Osteocyte (in vitro differentiated cells): ENCODE data around the gene CFAP298. TPM values are rescaled to one million over a fixed set of nuclear protein-coding genes. Genes with fewer than 3 reads are reported as not detected.
A peak's percentile ranks its signal among the peaks of the same experiment; 100 is the strongest.
"Not testable (repeated sequence)": the region's sequence is repeated elsewhere in the genome, so short reads cannot be mapped to it uniquely, and the experiment has no call there.

Experiments
- DNase-seq: peaks from one replicate; pipeline ENCODE4 v3.0.0; 2021; ENCODE audit warnings: mixed read lengths; ENCODE audit not compliant: unreplicated experiment; ENCODE audit errors: extremely low spot score
- H3K27ac Mint-ChIP-seq: one replicate; pipeline ENCODE4 v1.8.0; 2021; ENCODE audit warnings: mild to moderate bottlenecking, mixed read lengths; ENCODE audit not compliant: unreplicated experiment
- H3K27me3 Mint-ChIP-seq: one replicate; pipeline ENCODE4 v1.8.0; 2021; ENCODE audit warnings: mixed read lengths; ENCODE audit not compliant: unreplicated experiment
- H3K36me3 Mint-ChIP-seq: one replicate; pipeline ENCODE4 v1.8.0; 2021; ENCODE audit warnings: mixed read lengths; ENCODE audit not compliant: unreplicated experiment
- H3K4me1 Mint-ChIP-seq: one replicate; pipeline ENCODE4 v1.8.0; 2021; ENCODE audit warnings: mixed read lengths; ENCODE audit not compliant: unreplicated experiment
- H3K4me3 Mint-ChIP-seq: one replicate; pipeline ENCODE4 v1.8.0; 2021; ENCODE audit warnings: mild to moderate bottlenecking, moderate library complexity, mixed read lengths; ENCODE audit not compliant: unreplicated experiment
- H3K9me3 Mint-ChIP-seq: one replicate; pipeline ENCODE4 v1.8.0; 2021; ENCODE audit warnings: mixed read lengths; ENCODE audit not compliant: unreplicated experiment
- total RNA-seq: library from RNA; stranded (reverse); gene quantifications from 2 replicates; pipeline ENCODE4 v1.2.1, GENCODE V29; 2021
- TF ChIP-seq, protein P1 (sequence below): fragments of 200-600 bp; sonication (generic); IDR thresholded peaks from 2 replicates; pipeline ENCODE4 v1.5.0; 2021; ENCODE audit warnings: antibody characterized with exemption, mild to moderate bottlenecking, moderate library complexity

CFAP298 gene
- total RNA-seq, 1 donor from 2014 or later = 35.6 TPM

DNA sequence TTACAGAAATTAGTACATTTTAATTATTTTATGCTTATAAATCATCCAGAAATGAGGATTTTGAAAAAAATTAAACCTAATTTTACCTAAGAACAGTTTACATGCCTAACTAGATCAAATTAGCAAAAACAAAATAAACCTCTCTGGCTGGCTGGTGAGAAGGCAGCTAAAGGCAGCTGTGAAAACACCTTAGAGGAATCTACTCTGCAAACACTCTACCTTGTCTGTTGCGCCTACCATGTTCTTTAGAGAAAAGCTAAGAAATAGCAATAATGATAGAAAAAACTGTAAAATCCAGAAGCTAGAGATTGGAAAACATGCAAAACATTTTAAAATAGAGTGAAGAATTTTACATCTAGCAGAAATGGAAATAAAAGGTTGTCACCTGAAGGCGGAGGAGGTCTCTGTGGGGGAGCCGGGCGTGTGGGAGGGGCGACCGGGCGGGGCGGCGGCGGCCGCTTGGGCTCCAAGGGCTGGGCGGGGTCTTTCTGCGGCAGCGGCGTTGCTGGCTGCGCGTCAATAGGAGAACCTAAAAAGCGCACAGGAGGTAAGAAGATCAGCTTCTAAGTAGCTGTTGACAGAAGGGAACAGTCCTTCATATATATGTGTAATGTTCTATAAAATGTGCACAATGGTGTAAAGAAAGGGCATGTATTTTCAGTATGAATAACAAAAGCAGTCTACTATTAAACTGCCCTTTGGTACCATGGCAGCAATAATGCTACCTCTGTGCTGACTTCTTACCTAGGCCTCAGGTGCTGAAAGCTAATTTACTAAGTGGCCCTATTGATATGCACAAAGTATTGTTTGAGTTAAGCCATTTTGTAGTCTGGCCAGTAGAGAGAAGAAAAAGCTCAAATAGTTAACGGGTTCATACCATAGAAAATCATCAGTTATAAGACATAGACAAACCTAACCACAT, 33.3 kb upstream of the CFAP298 start:
- no peaks in the 10 kb centered on the region for H3K9me3 Mint-ChIP-seq
- H3K27me3 Mint-ChIP-seq = no peaks in the 10 kb centered on the region
- peaks cover 16% of the 10 kb centered on the region for H3K36me3 Mint-ChIP-seq
- DNase-seq = no peak
- no peak overlapping the region for H3K4me3 Mint-ChIP-seq
- TF ChIP-seq, protein P1, sequence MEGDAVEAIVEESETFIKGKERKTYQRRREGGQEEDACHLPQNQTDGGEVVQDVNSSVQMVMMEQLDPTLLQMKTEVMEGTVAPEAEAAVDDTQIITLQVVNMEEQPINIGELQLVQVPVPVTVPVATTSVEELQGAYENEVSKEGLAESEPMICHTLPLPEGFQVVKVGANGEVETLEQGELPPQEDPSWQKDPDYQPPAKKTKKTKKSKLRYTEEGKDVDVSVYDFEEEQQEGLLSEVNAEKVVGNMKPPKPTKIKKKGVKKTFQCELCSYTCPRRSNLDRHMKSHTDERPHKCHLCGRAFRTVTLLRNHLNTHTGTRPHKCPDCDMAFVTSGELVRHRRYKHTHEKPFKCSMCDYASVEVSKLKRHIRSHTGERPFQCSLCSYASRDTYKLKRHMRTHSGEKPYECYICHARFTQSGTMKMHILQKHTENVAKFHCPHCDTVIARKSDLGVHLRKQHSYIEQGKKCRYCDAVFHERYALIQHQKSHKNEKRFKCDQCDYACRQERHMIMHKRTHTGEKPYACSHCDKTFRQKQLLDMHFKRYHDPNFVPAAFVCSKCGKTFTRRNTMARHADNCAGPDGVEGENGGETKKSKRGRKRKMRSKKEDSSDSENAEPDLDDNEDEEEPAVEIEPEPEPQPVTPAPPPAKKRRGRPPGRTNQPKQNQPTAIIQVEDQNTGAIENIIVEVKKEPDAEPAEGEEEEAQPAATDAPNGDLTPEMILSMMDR = no peak
- H3K4me1 Mint-ChIP-seq = no peaks in the 10 kb centered on the region
- no peak overlapping the region for H3K27ac Mint-ChIP-seq

DNA sequence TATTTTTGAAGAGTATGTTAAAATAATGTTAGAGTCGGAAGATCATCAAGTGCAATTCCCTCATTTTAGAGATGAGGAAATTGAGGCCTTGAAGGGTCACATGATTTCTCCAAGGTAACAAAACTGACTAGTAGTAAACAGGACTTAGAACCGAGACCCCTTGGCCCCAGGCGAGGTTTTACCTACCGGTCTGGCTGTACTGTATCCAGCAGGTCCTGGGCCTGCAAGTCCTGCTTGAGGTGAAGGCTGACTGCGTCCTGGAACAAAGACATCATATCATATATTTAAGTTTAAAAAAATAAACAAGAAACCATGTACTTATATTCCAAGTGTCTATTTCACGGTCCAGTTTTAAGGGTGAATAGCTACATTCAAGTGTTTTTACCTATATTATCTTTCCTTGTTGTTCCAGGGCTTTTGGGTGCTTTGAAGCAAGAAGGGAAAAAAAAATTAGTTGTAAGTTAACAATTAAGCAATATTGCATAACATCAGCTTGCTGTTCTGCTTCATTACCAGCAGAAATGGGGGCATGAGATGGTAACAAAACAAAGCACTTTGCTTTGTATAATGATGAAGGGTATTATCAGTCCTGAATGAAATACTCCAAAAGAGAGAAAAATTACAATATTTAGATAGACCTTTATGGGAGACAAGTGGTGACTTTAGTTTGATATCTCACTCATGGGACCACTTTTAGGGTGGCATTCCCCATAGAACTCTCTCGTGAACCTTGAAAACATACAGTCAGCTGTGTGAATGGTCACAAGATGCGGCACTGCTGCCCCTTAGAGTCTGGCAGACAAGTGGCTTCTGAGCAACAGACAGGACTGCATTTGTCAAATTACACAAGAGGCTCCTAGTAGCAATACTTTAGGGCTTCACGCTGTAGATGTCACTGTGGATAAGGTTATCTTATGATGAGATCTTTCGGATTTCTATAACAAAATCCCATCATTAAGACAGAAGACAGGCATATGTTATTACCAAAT, 29.8 kb upstream of the CFAP298 start:
- H3K4me3 Mint-ChIP-seq = no peak overlapping the region
- H3K4me1 Mint-ChIP-seq = no peaks in the 10 kb centered on the region
- peaks cover 19% of the 10 kb centered on the region for H3K36me3 Mint-ChIP-seq
- no peak overlapping the region for H3K27ac Mint-ChIP-seq
- TF ChIP-seq, protein P1 = no peak
- no peaks in the 10 kb centered on the region for H3K9me3 Mint-ChIP-seq
- DNase-seq = no peak
- H3K27me3 Mint-ChIP-seq = no peaks in the 10 kb centered on the region

DNA sequence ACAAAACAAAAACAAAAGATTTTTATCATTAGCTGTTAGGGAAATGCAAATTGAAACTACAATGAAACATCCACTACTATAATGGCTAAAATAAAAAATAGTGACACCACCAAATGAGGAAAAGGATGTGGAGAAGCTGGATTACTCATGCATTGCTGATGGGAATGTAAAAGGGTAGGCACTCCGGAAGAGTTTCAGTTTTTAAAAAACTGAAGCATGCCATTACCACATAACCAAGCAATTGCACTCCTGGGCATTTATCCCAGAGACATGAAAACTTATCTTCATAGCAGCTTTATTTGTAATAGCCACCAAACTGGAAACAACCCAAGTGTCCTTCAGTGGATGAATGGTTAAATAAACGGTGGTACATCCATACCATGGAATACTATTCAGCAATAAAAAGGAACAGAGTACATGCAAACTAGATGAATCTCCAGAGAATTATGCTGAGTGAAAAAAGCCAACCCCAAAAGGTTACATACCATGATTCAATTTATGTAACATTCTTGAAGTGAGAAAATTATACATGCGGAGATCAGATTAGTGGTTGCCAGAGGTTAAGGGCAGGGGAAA, 14.5 kb upstream of the CFAP298 start:
- TF ChIP-seq, protein P1 = no peak
- Mint-ChIP-seq H3K36me3 (peaks cover 10% of the 10 kb centered on the region), H3K27me3 (peaks cover 2% of the 10 kb centered on the region), H3K9me3 (peaks cover 5% of the 10 kb centered on the region), H3K4me1 (no peaks in the 10 kb centered on the region), H3K4me3 (no peak overlapping the region), H3K27ac (no peak overlapping the region)
- DNase-seq = no peak

DNA sequence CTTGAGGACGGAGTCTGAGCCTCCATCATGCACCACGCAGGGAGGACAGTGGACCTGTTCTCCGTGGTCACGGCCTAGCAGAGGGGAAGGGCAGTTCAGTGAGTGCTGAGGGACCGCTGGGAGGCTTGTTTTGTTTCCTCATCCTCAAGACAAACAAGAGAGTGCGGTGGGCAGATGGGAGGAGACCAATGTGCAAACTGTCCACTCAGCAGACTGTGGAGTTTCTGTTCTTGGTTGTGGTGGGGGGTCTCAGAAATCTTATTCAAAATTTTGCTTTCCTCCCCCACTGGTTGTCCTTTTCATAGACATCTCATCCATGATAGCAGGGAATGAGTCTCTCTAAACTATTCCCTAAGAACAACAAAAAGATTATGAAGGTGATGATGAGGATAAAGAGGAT, 6.0 kb upstream of the CFAP298 start:
- not testable (repeated sequence) for H3K27ac Mint-ChIP-seq, H3K4me3 Mint-ChIP-seq

DNA sequence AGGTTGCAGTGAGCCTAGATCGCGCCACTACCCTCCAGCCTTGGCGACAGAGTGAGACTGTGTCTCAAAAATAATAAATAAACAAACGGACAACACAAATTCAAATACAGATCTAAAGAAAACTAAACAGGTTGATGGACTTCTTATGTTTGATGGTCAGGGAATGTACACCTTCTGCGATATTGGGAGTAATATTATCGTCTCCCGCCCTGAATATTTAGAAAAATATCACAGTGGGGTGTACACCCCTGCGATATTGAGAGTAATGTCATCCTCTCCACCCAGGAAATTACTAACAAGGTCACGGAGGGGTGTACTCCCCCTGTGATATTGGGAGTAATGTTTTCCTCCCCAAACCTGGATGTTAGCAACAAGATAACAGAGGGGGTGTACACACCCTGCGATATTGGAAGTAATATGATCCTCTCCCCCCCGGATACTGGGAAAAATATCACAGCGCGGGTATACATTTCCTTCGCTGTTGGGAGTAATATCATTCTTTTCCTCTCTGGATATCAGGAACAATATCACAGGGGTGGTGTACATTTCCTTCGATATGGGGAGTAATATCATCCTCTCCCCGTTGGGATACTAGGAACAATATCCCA, 1.4 kb upstream of the CFAP298 start:
- H3K27me3 Mint-ChIP-seq = peaks cover 28% of the 10 kb centered on the region
- peak overlapping the region; percentile 98 for H3K4me3 Mint-ChIP-seq
- peak overlapping the region; percentile 99 for H3K27ac Mint-ChIP-seq
- DNase-seq = no peak
- H3K36me3 Mint-ChIP-seq = peaks cover 5% of the 10 kb centered on the region
- TF ChIP-seq, protein P1 = no peak
- peaks cover 11% of the 10 kb centered on the region for H3K4me1 Mint-ChIP-seq
- H3K9me3 Mint-ChIP-seq = no peaks in the 10 kb centered on the region

More for the DNA sequence above, 6.0 kb upstream of the CFAP298 start:
- not testable (repeated sequence) for DNase-seq, H3K36me3 Mint-ChIP-seq, H3K4me1 Mint-ChIP-seq, H3K9me3 Mint-ChIP-seq
- H3K27me3 Mint-ChIP-seq = peaks cover 57% of the 10 kb centered on the region
